GM12878 (cell line): Measurements from ENCODE around the gene INVS. TPM values are rescaled to one million over a fixed set of nuclear protein-coding genes. Genes with fewer than 3 reads are reported as not detected.

Experiments
- ATAC-seq: fragments of 200-7000 bp; cut with Tn5 transposase; 3 replicates; pipeline ENCODE4 v1.9.1; 2020; ENCODE audit warnings: mild to moderate bottlenecking, moderate library complexity
- BruUV-seq: library from RNA; stranded (reverse); fragments of 400-500 nt; replicated peaks from 2 replicates; lab custom pipeline; 2021; lab: Mats Ljungman, UMichigan
- CTCF ChIA-PET: fragments of 300-600 bp; sonication (Branson Sonifier 250); formaldehyde crosslinking; extraction: SDS; loops from one replicate; lab custom pipeline; 2021; ENCODE audit warnings: inconsistent platforms; lab: Yijun Ruan, JAX
- POLR2A ChIA-PET: fragments of 350-600 bp; formaldehyde crosslinking; extraction: SDS; loops from one replicate; lab custom pipeline; 2021; ENCODE audit warnings: inconsistent platforms; lab: Charles Lee
- RAD21 ChIA-PET: fragments of 300-600 bp; sonication (Branson Sonifier 250); formaldehyde crosslinking; loops from one replicate; lab custom pipeline; 2023; ENCODE audit warnings: antibody characterized with exemption; ENCODE audit not compliant: unreplicated experiment; lab: Charles Lee
- SMC1A ChIA-PET: fragments of 300-600 bp; sonication (Branson Sonifier 250); formaldehyde crosslinking; loops from one replicate; lab custom pipeline; 2023; ENCODE audit not compliant: unreplicated experiment, uncharacterized antibody; lab: Charles Lee
- DNase-seq: peaks from one replicate; pipeline ENCODE4 v3.0.0-alpha.2; 2011; ENCODE audit warnings: low read depth, low spot score
- FAIRE-seq: peaks from 3 replicates; lab custom pipeline; 2011; peaks lifted over from hg19 to GRCh38; lab: Jason Lieb, UNC
- H2AFZ ChIP-seq: 2 replicates; pipeline ENCODE4 v1.6.0; 2011; ENCODE audit warnings: low read depth, low read length, control low read depth; ENCODE audit not compliant: control insufficient read depth
- H3K27ac ChIP-seq: 2 replicates; pipeline ENCODE4 v1.5.1; 2011; ENCODE audit warnings: control low read depth; ENCODE audit not compliant: control insufficient read depth, insufficient read depth
- H3K27me3 ChIP-seq, 2 experiments: replicated peaks in 1 of 2; 2 replicates each; pipeline versions ENCODE4 v1.6.0 to v1.6.1; 2011; ENCODE audit warnings: low read length in 1 of 2; ENCODE audit not compliant: control insufficient read depth in 2 of 2, insufficient read depth in 2 of 2
- H3K36me3 ChIP-seq, 2 experiments: 2 replicates each; pipeline ENCODE4 v1.5.1; 2011; ENCODE audit warnings: low read length in 1 of 2; ENCODE audit not compliant: control insufficient read depth in 2 of 2, insufficient read depth in 2 of 2
- H3K4me1 ChIP-seq: 2 replicates; pipeline ENCODE4 v1.6.1; 2011; ENCODE audit warnings: mild to moderate bottlenecking, low read length, moderate library complexity, mixed read lengths; ENCODE audit not compliant: control insufficient read depth, insufficient read depth
- H3K4me2 ChIP-seq: 2 replicates; pipeline ENCODE4 v1.6.0; 2011; ENCODE audit warnings: control low read depth; ENCODE audit not compliant: control insufficient read depth, insufficient read depth
- H3K4me3 ChIP-seq: fragments of 200-600 bp; sonication (generic); 2 replicates; pipeline ENCODE4 v1.5.1; 2016
- H3K79me2 ChIP-seq: 2 replicates; pipeline ENCODE4 v1.6.0; 2011; ENCODE audit warnings: low read length; ENCODE audit not compliant: control insufficient read depth, insufficient read depth
- H3K9ac ChIP-seq: 2 replicates; pipeline ENCODE4 v1.8.0; 2011; ENCODE audit warnings: low read length, control low read depth, mixed read lengths; ENCODE audit not compliant: control insufficient read depth, insufficient read depth
- H3K9me3 ChIP-seq: replicated peaks from 3 replicates; pipeline ENCODE4 v1.5.1; 2011; ENCODE audit warnings: mild to moderate bottlenecking, low read length; ENCODE audit not compliant: control insufficient read depth, insufficient read depth
- H4K20me1 ChIP-seq: 2 replicates; pipeline ENCODE4 v1.6.0; 2011; ENCODE audit not compliant: control insufficient read depth, insufficient read depth
- HDGF ChIP-seq: fragments of 450-650 bp; IDR thresholded peaks from 2 replicates; pipeline ENCODE4 v1.6.1; 2016; ENCODE audit warnings: antibody characterized with exemption
- JUNB ChIP-seq: IDR thresholded peaks from 2 replicates; pipeline ENCODE4 v1.6.1; 2016; ENCODE audit warnings: antibody characterized with exemption, mild to moderate bottlenecking
- KLF5 ChIP-seq: fragments of 450-650 bp; IDR thresholded peaks from 2 replicates; pipeline ENCODE4 v1.6.1; 2014; ENCODE audit warnings: mild to moderate bottlenecking; ENCODE audit not compliant: partially characterized antibody
- PAX8 ChIP-seq: fragments of 450-650 bp; IDR thresholded peaks from 2 replicates; pipeline ENCODE4 v1.6.1; 2017; ENCODE audit warnings: mild to moderate bottlenecking, moderate library complexity
- RELA ChIP-seq: fragments of 450-650 bp; IDR thresholded peaks from 2 replicates; pipeline ENCODE4 v1.8.0; 2014; ENCODE audit warnings: borderline replicate concordance; ENCODE audit not compliant: partially characterized antibody
- SMC3 ChIP-seq: IDR thresholded peaks from 2 replicates; pipeline ENCODE4 v1.6.1; 2011; ENCODE audit warnings: low read length, improper control_type of control experiment, borderline replicate concordance
- WGBS: methylation state at CpG from one replicate; pipeline ENCODE4 v1.1.6; 2016; ENCODE audit warnings: low lambda C conversion rate; ENCODE audit not compliant: insufficient replicate concordance, insufficient coverage; ENCODE audit errors: missing lambda C conversion rate; 5-methylcytosine and 5-hydroxymethylcytosine counted together
- in situ Hi-C: fragments of 300-500 bp; cut with MboI; formaldehyde crosslinking; loops from 9 replicates; pipeline ENCODE4 v1.14.3; 2018; ENCODE audit warnings: mixed read lengths
- intact Hi-C: fragments of 100-400 bp; cut with micrococcal nuclease; formaldehyde crosslinking; loops from one replicate; pipeline ENCODE4 v1.14.2; 2022; ENCODE audit not compliant: unreplicated experiment
- polyA plus RNA-seq, 11 experiments: library from polyadenylated mRNA; depleted of rRNA in 4 of 11; unstranded in 6 of 11; stranded (reverse) in 5 of 11; fragments of >200 nt; fragmentation: Nextera tagmentation in 4 of 11; fragmentation: Illumina TruSeq in 1 of 11; extraction: Ambion mirVana in 4 of 11; extraction: Trizol in 1 of 11; gene quantifications; 1 replicate in 1 of 11; 2 replicates in 10 of 11; pipeline versions ENCODE4 v1.2.1 to v1.2.3, GENCODE V29; 2011 to 2016; ENCODE audit warnings: inconsistent platforms in 2 of 11, missing spikeins in 2 of 11, low read depth in 1 of 11
- total RNA-seq, 4 experiments: library from RNA; depleted of rRNA in 3 of 4; stranded (reverse); fragments of >200 nt in 3 of 4; fragmentation: Illumina TruSeq in 1 of 4; extraction: Trizol in 1 of 4; gene quantifications; 2 replicates each; pipeline versions ENCODE4 v1.2.1 to v1.2.3, GENCODE V29; 2013 to 2021
- TF ChIP-seq, protein P1 (sequence below): fragments of 450-650 bp; IDR thresholded peaks from 2 replicates; pipeline ENCODE4 v1.6.1; 2017; ENCODE audit warnings: mild to moderate bottlenecking
- TF ChIP-seq, protein P2 (sequence below): fragments of 450-650 bp; IDR thresholded peaks from 2 replicates; pipeline ENCODE4 v1.6.1; 2014; ENCODE audit warnings: mild to moderate bottlenecking
- TF ChIP-seq, protein P3 (sequence below): IDR thresholded peaks from 2 replicates; pipeline ENCODE4 v1.6.1; 2011; ENCODE audit warnings: low read depth, mild to moderate bottlenecking, low read length, moderate library complexity, borderline replicate concordance; ENCODE audit errors: extremely low read depth
- TF ChIP-seq, protein P4 (sequence below): fragments of 450-650 bp; formaldehyde crosslinking; IDR thresholded peaks from 2 replicates; pipeline ENCODE4 v1.4.0; 2022; ENCODE audit warnings: mild to moderate bottlenecking, moderate library complexity

Gene INVS
- total and polyA plus RNA-seq, 10 of the 15 experiments (the other 5 are each of a cell fraction or from before 2014, with no cell fraction given): 0.93 to 20.8 (median 13.2) TPM

DNA sequence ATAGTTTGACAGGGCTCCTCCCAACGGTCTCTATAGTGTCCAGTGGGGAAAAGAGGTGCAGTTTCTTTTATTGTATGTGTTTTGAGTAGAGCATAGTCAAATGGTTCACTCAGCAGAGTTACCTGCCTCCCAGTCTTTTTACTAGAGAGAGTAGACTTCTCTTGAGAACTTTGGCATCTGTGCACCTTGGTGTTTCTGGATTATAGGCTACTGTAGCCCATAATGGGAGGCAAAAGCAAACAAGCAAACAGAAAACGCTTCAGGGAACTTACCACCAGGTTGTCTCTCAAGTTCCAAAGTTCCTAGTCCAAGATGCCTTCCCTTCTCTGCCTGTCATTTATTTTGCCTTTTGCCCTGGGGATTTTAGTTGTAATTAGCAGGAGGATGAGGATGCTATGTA is 26.2 kb downstream of the INVS start (continued):
- TF ChIP-seq, protein P1, sequence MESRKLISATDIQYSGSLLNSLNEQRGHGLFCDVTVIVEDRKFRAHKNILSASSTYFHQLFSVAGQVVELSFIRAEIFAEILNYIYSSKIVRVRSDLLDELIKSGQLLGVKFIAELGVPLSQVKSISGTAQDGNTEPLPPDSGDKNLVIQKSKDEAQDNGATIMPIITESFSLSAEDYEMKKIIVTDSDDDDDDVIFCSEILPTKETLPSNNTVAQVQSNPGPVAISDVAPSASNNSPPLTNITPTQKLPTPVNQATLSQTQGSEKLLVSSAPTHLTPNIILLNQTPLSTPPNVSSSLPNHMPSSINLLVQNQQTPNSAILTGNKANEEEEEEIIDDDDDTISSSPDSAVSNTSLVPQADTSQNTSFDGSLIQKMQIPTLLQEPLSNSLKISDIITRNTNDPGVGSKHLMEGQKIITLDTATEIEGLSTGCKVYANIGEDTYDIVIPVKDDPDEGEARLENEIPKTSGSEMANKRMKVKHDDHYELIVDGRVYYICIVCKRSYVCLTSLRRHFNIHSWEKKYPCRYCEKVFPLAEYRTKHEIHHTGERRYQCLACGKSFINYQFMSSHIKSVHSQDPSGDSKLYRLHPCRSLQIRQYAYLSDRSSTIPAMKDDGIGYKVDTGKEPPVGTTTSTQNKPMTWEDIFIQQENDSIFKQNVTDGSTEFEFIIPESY: no peak
- TF ChIP-seq, protein P2, sequence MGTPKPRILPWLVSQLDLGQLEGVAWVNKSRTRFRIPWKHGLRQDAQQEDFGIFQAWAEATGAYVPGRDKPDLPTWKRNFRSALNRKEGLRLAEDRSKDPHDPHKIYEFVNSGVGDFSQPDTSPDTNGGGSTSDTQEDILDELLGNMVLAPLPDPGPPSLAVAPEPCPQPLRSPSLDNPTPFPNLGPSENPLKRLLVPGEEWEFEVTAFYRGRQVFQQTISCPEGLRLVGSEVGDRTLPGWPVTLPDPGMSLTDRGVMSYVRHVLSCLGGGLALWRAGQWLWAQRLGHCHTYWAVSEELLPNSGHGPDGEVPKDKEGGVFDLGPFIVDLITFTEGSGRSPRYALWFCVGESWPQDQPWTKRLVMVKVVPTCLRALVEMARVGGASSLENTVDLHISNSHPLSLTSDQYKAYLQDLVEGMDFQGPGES: no peak

DNA sequence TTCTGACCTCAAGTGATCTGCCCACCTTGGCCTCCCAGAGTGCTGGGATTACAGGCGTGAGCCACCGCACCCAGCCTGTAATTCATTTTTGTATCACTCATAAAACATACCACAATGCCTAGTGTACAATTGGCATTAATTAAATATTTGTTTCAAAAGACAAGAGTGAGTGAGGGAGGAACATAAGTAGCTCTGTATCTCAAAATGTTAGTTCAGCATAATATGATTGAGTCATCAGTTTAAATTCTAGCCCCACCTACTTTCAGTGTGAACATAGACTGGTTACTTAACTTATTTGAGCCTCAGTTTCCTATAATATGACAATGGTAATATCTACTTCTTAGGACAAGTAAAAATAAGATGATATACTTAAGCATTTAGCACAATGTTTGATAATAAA is 26.9 kb downstream of the INVS start:
- Histone ChIP-seq H3K27ac (no peak overlapping the region), H3K79me2 (no peaks in the 10 kb centered on the region), H3K4me1 (no peaks in the 10 kb centered on the region), H3K4me2 (no peak overlapping the region), H2AFZ (no peak overlapping the region), H3K27me3 (no peaks in the 10 kb centered on the region), H3K9ac (no peak overlapping the region), H4K20me1 (no peaks in the 10 kb centered on the region), H3K36me3 (no peaks in the 10 kb centered on the region), H3K4me3 (no peak overlapping the region), H3K9me3 (no peaks in the 10 kb centered on the region)
- BruUV-seq: no TSS peak
- no peak for FAIRE-seq
- ChIA-PET POLR2A (no interaction called here), SMC1A (no interaction called here), CTCF (no interaction called here), RAD21 (no interaction called here)
- no peak for DNase-seq
- in situ Hi-C loops (no loop called here), intact Hi-C loops (no loop called here)
- ATAC-seq: no peak
- TF ChIP-seq HDGF (no peak), KLF5 (no peak), JUNB (no peak), RELA (no peak), PAX8 (no peak), SMC3 (no peak)
- TF ChIP-seq, protein P3, sequence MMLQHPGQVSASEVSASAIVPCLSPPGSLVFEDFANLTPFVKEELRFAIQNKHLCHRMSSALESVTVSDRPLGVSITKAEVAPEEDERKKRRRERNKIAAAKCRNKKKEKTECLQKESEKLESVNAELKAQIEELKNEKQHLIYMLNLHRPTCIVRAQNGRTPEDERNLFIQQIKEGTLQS: no peak
- TF ChIP-seq, protein P4, sequence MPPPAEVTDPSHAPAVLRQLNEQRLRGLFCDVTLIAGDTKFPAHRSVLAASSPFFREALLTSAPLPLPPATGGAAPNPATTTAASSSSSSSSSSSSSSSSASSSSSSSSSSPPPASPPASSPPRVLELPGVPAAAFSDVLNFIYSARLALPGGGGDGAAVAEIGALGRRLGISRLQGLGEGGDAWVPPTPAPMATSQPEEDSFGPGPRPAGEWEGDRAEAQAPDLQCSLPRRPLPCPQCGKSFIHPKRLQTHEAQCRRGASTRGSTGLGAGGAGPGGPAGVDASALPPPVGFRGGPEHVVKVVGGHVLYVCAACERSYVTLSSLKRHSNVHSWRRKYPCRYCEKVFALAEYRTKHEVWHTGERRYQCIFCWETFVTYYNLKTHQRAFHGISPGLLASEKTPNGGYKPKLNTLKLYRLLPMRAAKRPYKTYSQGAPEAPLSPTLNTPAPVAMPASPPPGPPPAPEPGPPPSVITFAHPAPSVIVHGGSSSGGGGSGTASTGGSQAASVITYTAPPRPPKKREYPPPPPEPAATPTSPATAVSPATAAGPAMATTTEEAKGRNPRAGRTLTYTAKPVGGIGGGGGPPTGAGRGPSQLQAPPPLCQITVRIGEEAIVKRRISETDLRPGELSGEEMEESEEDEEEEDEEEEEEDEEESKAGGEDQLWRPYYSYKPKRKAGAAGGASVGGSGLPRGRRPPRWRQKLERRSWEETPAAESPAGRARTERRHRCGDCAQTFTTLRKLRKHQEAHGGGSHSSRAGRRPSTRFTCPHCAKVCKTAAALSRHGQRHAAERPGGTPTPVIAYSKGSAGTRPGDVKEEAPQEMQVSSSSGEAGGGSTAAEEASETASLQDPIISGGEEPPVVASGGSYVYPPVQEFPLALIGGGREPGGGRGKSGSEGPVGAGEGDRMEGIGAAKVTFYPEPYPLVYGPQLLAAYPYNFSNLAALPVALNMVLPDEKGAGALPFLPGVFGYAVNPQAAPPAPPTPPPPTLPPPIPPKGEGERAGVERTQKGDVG (CRISPR knock-in tag): no peak
- WGBS: 100% methylated on average over 2 of the region's 2 CpGs
